PFSK-1 (cell line): ENCODE results near the gene COPZ2.

Source experiments
- FOXP2 ChIP-seq: optimal IDR thresholded peaks from 2 replicates; pipeline ENCODE3; 2011; ENCODE audit warnings: borderline replicate concordance, control low read depth, inconsistent platforms; ENCODE audit not compliant: insufficient read depth; ENCODE audit errors: extremely low read length, extremely low read depth
- POLR2AphosphoS5 ChIP-seq: IDR thresholded peaks from 2 replicates; pipeline ENCODE4 v1.6.1; 2012; ENCODE audit warnings: low read depth, mild to moderate bottlenecking, control low read depth, low read length, moderate library complexity
- REST ChIP-seq, 2 experiments: IDR thresholded peaks; 2 replicates each; pipeline versions ENCODE4 v1.6.1 to v1.8.0; 2011 to 2012; ENCODE audit warnings: low read depth in 2 of 2, low read length in 2 of 2, control low read depth in 1 of 2, inconsistent platforms in 1 of 2, mild to moderate bottlenecking in 1 of 2, moderate library complexity in 1 of 2; ENCODE audit not compliant: insufficient read depth in 1 of 2
- SIN3A ChIP-seq: IDR thresholded peaks from 2 replicates; pipeline ENCODE4 v1.6.1; 2012; ENCODE audit warnings: mild to moderate bottlenecking, low read length, moderate library complexity, borderline replicate concordance; ENCODE audit not compliant: insufficient read depth
- TAF1 ChIP-seq: IDR thresholded peaks from 2 replicates; pipeline ENCODE4 v1.6.1; 2012; ENCODE audit warnings: low read length, control low read depth, borderline replicate concordance; ENCODE audit not compliant: insufficient read depth

Gene COPZ2

DNA sequence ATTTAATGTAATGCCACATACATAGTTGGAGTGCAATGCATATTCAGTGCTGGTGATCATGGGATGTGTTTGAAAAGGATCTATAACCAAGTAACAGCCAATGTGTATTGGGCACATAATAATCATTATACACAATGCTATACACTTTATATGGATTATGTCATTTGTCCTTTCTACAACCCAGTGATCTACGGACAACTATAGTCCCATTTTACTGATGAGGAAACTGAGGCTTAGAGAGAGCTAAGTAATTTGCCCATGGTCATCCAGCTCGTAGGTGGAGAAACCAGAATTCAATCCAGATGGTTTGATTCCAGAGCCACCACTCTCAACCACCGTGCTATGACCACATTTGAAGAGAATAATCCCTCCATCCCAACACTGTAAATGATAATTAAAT lies 27.4 kb downstream of the COPZ2 start:
- TF ChIP-seq SIN3A: no peak
- no peak for TF ChIP-seq FOXP2
- TF ChIP-seq POLR2AphosphoS5: no peak
- TF ChIP-seq TAF1: no peak
- no peak for TF ChIP-seq REST (IDR thresholded peaks at IDR 0.05; ENCODE audit: insufficient read depth in 1 of 2, low read depth in 2 of 2, low read length in 2 of 2)

DNA sequence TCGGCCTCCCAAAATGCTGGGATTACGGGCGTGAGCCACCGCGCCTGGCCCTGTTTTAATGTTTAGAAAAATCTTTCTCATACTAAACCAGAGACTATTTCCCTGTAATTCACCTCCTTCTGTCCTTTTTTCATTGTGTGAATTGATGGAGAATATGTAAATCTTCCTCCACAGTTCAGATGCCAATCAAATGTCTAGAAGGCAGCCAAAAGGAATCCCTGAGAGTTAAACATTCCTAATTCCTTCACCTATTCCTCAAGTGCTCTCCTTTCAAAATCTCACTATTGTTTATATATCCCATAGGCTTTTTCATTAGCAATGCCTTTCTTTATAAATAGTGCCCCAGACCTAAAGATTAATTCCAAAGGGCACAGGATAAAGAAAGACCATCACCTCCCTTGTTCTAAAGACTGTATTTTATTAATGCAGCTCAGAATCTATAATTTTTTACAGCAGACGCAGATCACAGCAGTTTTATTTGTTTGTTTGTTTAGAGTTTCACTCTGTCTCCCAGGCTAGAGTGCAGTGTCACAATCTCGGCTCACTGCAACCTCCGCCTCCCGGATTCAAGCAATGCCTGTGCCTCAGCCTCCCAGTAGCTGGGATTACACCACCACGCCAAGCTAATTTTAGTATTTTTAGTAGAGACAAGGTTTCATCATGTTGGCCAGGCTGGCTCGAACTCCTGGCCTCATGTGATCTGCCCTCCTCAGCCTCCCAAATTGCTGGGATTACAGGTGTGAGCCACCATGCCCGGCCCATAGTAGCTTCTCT lies 30.5 kb downstream of the COPZ2 start:
- TF ChIP-seq POLR2AphosphoS5 (no peak), TAF1 (no peak), FOXP2 (no peak), REST (IDR thresholded peaks at IDR 0.05; ENCODE audit: insufficient read depth in 1 of 2, low read depth in 2 of 2, low read length in 2 of 2) (no peak), SIN3A (no peak)

DNA sequence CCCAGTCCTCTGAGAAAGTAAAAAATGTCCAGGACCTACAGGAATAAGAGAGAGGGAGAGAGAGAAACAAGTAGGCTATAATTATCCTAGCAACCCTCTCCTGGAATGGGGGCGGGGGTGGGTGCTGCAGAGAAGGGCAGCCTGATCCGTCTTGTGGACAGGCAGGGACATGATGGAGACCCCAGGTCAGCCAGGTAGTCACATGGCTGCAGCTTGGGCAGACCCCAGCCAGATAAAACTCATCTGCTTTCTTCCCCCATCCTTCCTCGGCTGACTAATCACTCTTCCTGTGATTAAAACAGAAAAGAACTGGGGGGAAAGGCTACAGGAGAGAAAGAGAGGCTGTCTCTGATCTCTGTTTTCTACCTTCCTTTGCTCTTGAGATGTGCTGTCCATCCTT lies 32.6 kb downstream of the COPZ2 start:
- no peak for TF ChIP-seq REST (IDR thresholded peaks at IDR 0.05; ENCODE audit: insufficient read depth in 1 of 2, low read depth in 2 of 2, low read length in 2 of 2)
- TF ChIP-seq POLR2AphosphoS5: no peak
- no peak for TF ChIP-seq TAF1
- no peak for TF ChIP-seq FOXP2
- no peak for TF ChIP-seq SIN3A

GRCh38 chr17:48003417-48004151 lies 34.0 kb downstream of the COPZ2 start:
- TF ChIP-seq SIN3A: no peak
- TF ChIP-seq POLR2AphosphoS5: no peak
- no peak for TF ChIP-seq TAF1
- TF ChIP-seq FOXP2: no peak
- TF ChIP-seq REST (IDR thresholded peaks at IDR 0.05; ENCODE audit: insufficient read depth in 1 of 2, low read depth in 2 of 2, low read length in 2 of 2): no peak
